ENCODE data around the gene WNT9A.
"Not testable (repeated sequence)": the region's sequence is repeated elsewhere in the genome, so short reads cannot be mapped to it uniquely, and the experiment has no call there.

DNA sequence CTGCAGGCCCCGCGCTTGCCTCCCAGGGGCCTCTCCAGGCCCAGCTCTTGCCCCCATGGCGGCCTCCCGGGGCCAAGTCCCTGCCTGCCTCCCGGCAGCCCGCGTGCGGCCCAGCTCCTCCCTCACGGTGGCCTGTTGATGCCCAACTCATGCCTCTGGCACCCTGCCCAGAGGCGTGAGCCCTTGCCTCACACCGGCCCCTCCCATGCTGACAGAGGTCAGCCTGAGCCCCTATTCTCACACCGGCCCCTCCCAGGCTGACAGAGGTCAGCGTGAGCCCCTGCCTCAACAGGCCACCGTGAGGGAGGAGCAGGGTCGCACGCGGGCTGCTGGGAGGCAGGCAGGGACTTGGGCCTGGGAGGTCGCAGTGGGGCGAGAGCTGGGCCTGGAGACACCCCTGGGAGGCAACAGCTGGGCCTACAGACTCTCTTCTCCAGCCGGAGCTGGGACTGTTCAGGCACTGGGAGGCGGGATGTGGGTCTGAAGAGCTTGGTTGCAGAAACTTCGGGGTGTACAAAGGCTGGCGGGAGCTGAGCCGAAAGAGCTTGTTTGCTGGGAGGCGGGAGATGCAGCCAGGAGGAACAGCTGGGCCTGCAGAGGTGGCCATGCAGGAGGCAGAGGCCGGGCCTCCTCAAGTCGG lies 24.0 kb upstream of the WNT9A start:
- TF ChIP-seq, protein P1, sequence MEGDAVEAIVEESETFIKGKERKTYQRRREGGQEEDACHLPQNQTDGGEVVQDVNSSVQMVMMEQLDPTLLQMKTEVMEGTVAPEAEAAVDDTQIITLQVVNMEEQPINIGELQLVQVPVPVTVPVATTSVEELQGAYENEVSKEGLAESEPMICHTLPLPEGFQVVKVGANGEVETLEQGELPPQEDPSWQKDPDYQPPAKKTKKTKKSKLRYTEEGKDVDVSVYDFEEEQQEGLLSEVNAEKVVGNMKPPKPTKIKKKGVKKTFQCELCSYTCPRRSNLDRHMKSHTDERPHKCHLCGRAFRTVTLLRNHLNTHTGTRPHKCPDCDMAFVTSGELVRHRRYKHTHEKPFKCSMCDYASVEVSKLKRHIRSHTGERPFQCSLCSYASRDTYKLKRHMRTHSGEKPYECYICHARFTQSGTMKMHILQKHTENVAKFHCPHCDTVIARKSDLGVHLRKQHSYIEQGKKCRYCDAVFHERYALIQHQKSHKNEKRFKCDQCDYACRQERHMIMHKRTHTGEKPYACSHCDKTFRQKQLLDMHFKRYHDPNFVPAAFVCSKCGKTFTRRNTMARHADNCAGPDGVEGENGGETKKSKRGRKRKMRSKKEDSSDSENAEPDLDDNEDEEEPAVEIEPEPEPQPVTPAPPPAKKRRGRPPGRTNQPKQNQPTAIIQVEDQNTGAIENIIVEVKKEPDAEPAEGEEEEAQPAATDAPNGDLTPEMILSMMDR (conservative IDR thresholded peaks at IDR 0.05; ENCODE audit: low read length), result not testable (repeated sequence)
- not testable (repeated sequence) for TF ChIP-seq EZH2phosphoT487 (IDR thresholded peaks at IDR 0.05; ENCODE audit: borderline replicate concordance, low read depth, low read length)
